GM21723 (cell line): ENCODE data around the gene MAGEA10.
"Not testable (repeated sequence)": the region's sequence is repeated elsewhere in the genome, so short reads cannot be mapped to it uniquely, and the experiment has no call there.

Experiments used
- ATAC-seq: cut with Tn5 transposase; IDR thresholded peaks from one replicate; pipeline ENCODE4 v1.9.1; 2021; ENCODE audit warnings: mild to moderate bottlenecking, moderate library complexity; ENCODE audit not compliant: unreplicated experiment

The MAGEA10 gene

GRCh38 chrX:152138388-152138784 is at the start of gene MAGEA10:
Gene MAGEA10, minus strand, starts transcription at chrX:152138577. Its CDS starts 2,957 bp downstream, at chrX:152135620.
- ATAC-seq = no peak

- ATAC-seq = no peak
Measured at GRCh38 chrX:152177497-152178269, 39.3 kb upstream of the MAGEA10 start.

- no peak for ATAC-seq
Measured at GRCh38 chrX:152177052-152177451, 38.7 kb upstream of the MAGEA10 start.

- not testable (repeated sequence) for ATAC-seq
Measured at GRCh38 chrX:152175892-152176291, 37.5 kb upstream of the MAGEA10 start.

GRCh38 chrX:152173923-152174322 is 35.5 kb upstream of the MAGEA10 start:
- ATAC-seq = not testable (repeated sequence)

- no peak for ATAC-seq
Measured at GRCh38 chrX:152170621-152171020, 32.2 kb upstream of the MAGEA10 start.

GRCh38 chrX:152165033-152165743 is 26.8 kb upstream of the MAGEA10 start:
- ATAC-seq = no peak

- ATAC-seq = no peak
Measured at GRCh38 chrX:152157042-152157441, 18.7 kb upstream of the MAGEA10 start.

- no peak for ATAC-seq
Measured at GRCh38 chrX:152155766-152156310, 17.5 kb upstream of the MAGEA10 start.

- ATAC-seq = no peak
Measured at GRCh38 chrX:152154050-152154449, 15.7 kb upstream of the MAGEA10 start.

- ATAC-seq = no peak
Measured at GRCh38 chrX:152151256-152151655, 12.9 kb upstream of the MAGEA10 start.

GRCh38 chrX:152149648-152150047 is 11.3 kb upstream of the MAGEA10 start:
- no peak for ATAC-seq

GRCh38 chrX:152139589-152139988 is 1.2 kb upstream of the MAGEA10 start:
- ATAC-seq = no peak

GRCh38 chrX:152137771-152138387 is 498 bp downstream of the MAGEA10 start:
- no peak for ATAC-seq

GRCh38 chrX:152136312-152136711 is 2.1 kb downstream of the MAGEA10 start:
- no peak for ATAC-seq

GRCh38 chrX:152131525-152131924 is 6.9 kb downstream of the MAGEA10 start:
- ATAC-seq = no peak

GRCh38 chrX:152129069-152129844 is 9.1 kb downstream of the MAGEA10 start:
- ATAC-seq = not testable (repeated sequence)

- no peak for ATAC-seq
Measured at GRCh38 chrX:152117305-152117704, 21.1 kb downstream of the MAGEA10 start.

GRCh38 chrX:152108527-152108926 is 29.9 kb downstream of the MAGEA10 start:
- no peak for ATAC-seq

- no peak for ATAC-seq
Measured at GRCh38 chrX:152103866-152104265, 34.5 kb downstream of the MAGEA10 start.

- no peak for ATAC-seq
Measured at GRCh38 chrX:152086141-152086540, 52.2 kb downstream of the MAGEA10 start.
